Vagina (tissue), 2 donors: ENCODE measurements around the gene SLC12A1. TPM values are rescaled to one million over a fixed set of nuclear protein-coding genes. Genes with fewer than 3 reads are reported as not detected.

Source experiments
- DNase-seq, 2 donors: peaks; one replicate each; pipeline ENCODE4 v3.0.0-alpha.2; 2017; ENCODE audit errors: extremely low spot score in 2 of 2
- H3K27ac ChIP-seq: fragments of 200-600 bp; sonication (generic); one replicate; pipeline ENCODE4 v1.5.1; 2019
- H3K27me3 ChIP-seq: fragments of 200-600 bp; sonication (generic); one replicate; pipeline ENCODE4 v1.5.1; 2019
- H3K36me3 ChIP-seq, 2 donors: fragments of 200-600 bp; sonication (generic); one replicate each; pipeline ENCODE4 v1.5.1; 2017 to 2019
- H3K4me1 ChIP-seq: fragments of 200-600 bp; sonication (generic); one replicate; pipeline ENCODE4 v1.5.1; 2019
- H3K4me3 ChIP-seq, 2 donors: fragments of 200-600 bp; sonication (generic); 1 replicate in 1 of 2; 2 replicates in 1 of 2; pipeline ENCODE4 v1.5.1; 2016 to 2019
- H3K9me3 ChIP-seq: fragments of 200-600 bp; sonication (generic); one replicate; pipeline ENCODE4 v1.5.1; 2019
- CTCF ChIP-seq, 3 experiments: fragments of 450-650 bp in 2 of 3; fragments of 200-600 bp in 1 of 3; sonication (generic) in 1 of 3; IDR thresholded peaks; one replicate each; pipeline ENCODE4 v1.5.1; 2017 to 2019; ENCODE audit warnings: antibody characterized with exemption in 3 of 3, mild to moderate bottlenecking in 2 of 3, moderate library complexity in 2 of 3
- POLR2A ChIP-seq, 2 donors: fragments of 450-650 bp; IDR thresholded peaks; one replicate each; pipeline ENCODE4 v1.6.1; 2017; ENCODE audit warnings: antibody characterized with exemption in 2 of 2, mild to moderate bottlenecking in 2 of 2, moderate library complexity in 2 of 2
- POLR2AphosphoS5 ChIP-seq, 2 donors: sonication (generic); formaldehyde crosslinking; IDR thresholded peaks; one replicate each; pipeline ENCODE4 v1.9.0; 2017; ENCODE audit warnings: antibody characterized with exemption in 2 of 2, mild to moderate bottlenecking in 2 of 2, low read depth in 1 of 2; ENCODE audit not compliant: insufficient read depth in 1 of 2
- intact Hi-C: fragments of 100-400 bp; cut with DNase I; formaldehyde crosslinking; loops from one replicate; pipeline ENCODE4 v1.15.1; 2023
- total RNA-seq: library from RNA; depleted of rRNA; stranded (reverse); fragments of >200 nt; gene quantifications from one replicate; pipeline ENCODE4 v1.2.3, GENCODE V29; 2016

The SLC12A1 gene
- total RNA-seq, 1 donor from 2014 or later, result not detected

GRCh38 chr15:48332642-48333034 is 126.5 kb downstream of the SLC12A1 start:
- intact Hi-C loops, result no loop called here
- H3K9me3 ChIP-seq, result no peaks in the 10 kb centered on the region
- no peaks in the 10 kb centered on the region for H3K27me3 ChIP-seq
- H3K36me3 ChIP-seq, result peaks cover 0 to 29% of the 10 kb centered on the region in 2 donors
- H3K4me3 ChIP-seq, result peak overlapping the region; percentile 82 to 89
- no peak overlapping the region for H3K27ac ChIP-seq
- no peak for DNase-seq
- peaks cover 23% of the 10 kb centered on the region for H3K4me1 ChIP-seq
- TF ChIP-seq POLR2A (IDR thresholded peaks at IDR 0.05) (no peak), POLR2AphosphoS5 (IDR thresholded peaks at IDR 0.05; ENCODE audit: insufficient read depth in 1 of 2, low read depth in 1 of 2) (no peak), CTCF (IDR thresholded peaks at IDR 0.05) (no peak)

GRCh38 chr15:48333540-48333939 is 127.4 kb downstream of the SLC12A1 start:
- no peak for DNase-seq
- no peaks in the 10 kb centered on the region for H3K27me3 ChIP-seq
- no peak overlapping the region for H3K4me3 ChIP-seq
- peaks cover 23% of the 10 kb centered on the region for H3K4me1 ChIP-seq
- no peak overlapping the region for H3K27ac ChIP-seq
- TF ChIP-seq POLR2A (IDR thresholded peaks at IDR 0.05) (no peak), CTCF (IDR thresholded peaks at IDR 0.05) (no peak), POLR2AphosphoS5 (IDR thresholded peaks at IDR 0.05; ENCODE audit: insufficient read depth in 1 of 2, low read depth in 1 of 2) (no peak)
- no peaks in the 10 kb centered on the region for H3K9me3 ChIP-seq
- intact Hi-C loops, result no loop called here
- H3K36me3 ChIP-seq, result peaks cover 0 to 35% of the 10 kb centered on the region in 2 donors

- intact Hi-C loops, result no loop called here
- no peak for TF ChIP-seq CTCF (IDR thresholded peaks at IDR 0.05)
- TF ChIP-seq POLR2A (IDR thresholded peaks at IDR 0.05), result no peak
- no peak for TF ChIP-seq POLR2AphosphoS5 (IDR thresholded peaks at IDR 0.05; ENCODE audit: insufficient read depth in 1 of 2, low read depth in 1 of 2)
- Histone ChIP-seq H3K9me3 (no peaks in the 10 kb centered on the region), H3K36me3 (peaks cover 0 to 43% of the 10 kb centered on the region in 2 donors), H3K4me1 (peaks cover 23% of the 10 kb centered on the region), H3K4me3 (no peak overlapping the region), H3K27me3 (no peaks in the 10 kb centered on the region), H3K27ac (no peak overlapping the region)
- DNase-seq, result no peak
Measured at GRCh38 chr15:48334260-48334659, 128.2 kb downstream of the SLC12A1 start.

- Histone ChIP-seq H3K4me1 (peaks cover 10% of the 10 kb centered on the region), H3K9me3 (no peaks in the 10 kb centered on the region), H3K27me3 (no peaks in the 10 kb centered on the region), H3K36me3 (peaks cover 0 to 64% of the 10 kb centered on the region in 2 donors), H3K4me3 (no peak overlapping the region), H3K27ac (no peak overlapping the region)
- intact Hi-C loops, result no loop called here
- no peak for TF ChIP-seq CTCF (IDR thresholded peaks at IDR 0.05)
- TF ChIP-seq POLR2A (IDR thresholded peaks at IDR 0.05), result no peak
- TF ChIP-seq POLR2AphosphoS5 (IDR thresholded peaks at IDR 0.05; ENCODE audit: insufficient read depth in 1 of 2, low read depth in 1 of 2), result no peak
- DNase-seq, result no peak
Measured at GRCh38 chr15:48336940-48337339, 130.8 kb downstream of the SLC12A1 start.

GRCh38 chr15:48337607-48338006 is 131.5 kb downstream of the SLC12A1 start:
- no peak for DNase-seq
- Histone ChIP-seq H3K4me1 (peaks cover 3% of the 10 kb centered on the region), H3K4me3 (no peak overlapping the region), H3K36me3 (peaks cover 0 to 68% of the 10 kb centered on the region in 2 donors), H3K27ac (no peak overlapping the region), H3K27me3 (no peaks in the 10 kb centered on the region), H3K9me3 (no peaks in the 10 kb centered on the region)
- TF ChIP-seq POLR2A (IDR thresholded peaks at IDR 0.05) (no peak), POLR2AphosphoS5 (IDR thresholded peaks at IDR 0.05; ENCODE audit: insufficient read depth in 1 of 2, low read depth in 1 of 2) (no peak), CTCF (IDR thresholded peaks at IDR 0.05) (no peak)
- intact Hi-C loops, result no loop called here
